IMR-90 (cell line): ENCODE data around the gene VSX2.

Source experiments
- BHLHE40 ChIP-seq: fragments of 150-350 bp; IDR thresholded peaks from 2 replicates; pipeline ENCODE4 v1.6.1; 2016; ENCODE audit warnings: mild to moderate bottlenecking, low read depth, low read length
- CEBPB ChIP-seq: IDR thresholded peaks from 2 replicates; pipeline ENCODE4 v1.6.1; 2012; ENCODE audit warnings: low read depth, low read length, improper control_type of control experiment
- CHD1 ChIP-seq: IDR thresholded peaks from 2 replicates; pipeline ENCODE4 v1.6.1; 2012; ENCODE audit warnings: low read depth, low read length, improper control_type of control experiment
- FOS ChIP-seq: fragments of 150-350 bp; IDR thresholded peaks from 2 replicates; pipeline ENCODE4 v1.6.1; 2016; ENCODE audit warnings: low read depth, low read length
- POLR2A ChIP-seq: IDR thresholded peaks from 2 replicates; pipeline ENCODE4 v1.6.1; 2012; ENCODE audit warnings: mild to moderate bottlenecking, low read depth, low read length
- RFX5 ChIP-seq: IDR thresholded peaks from 2 replicates; pipeline ENCODE4 v1.8.0; 2012; ENCODE audit warnings: low read depth, mild to moderate bottlenecking, low read length, moderate library complexity
- SMC3 ChIP-seq: fragments of 150-350 bp; IDR thresholded peaks from 2 replicates; pipeline ENCODE4 v1.6.1; 2016; ENCODE audit warnings: low read depth, mild to moderate bottlenecking, antibody characterized with exemption, low read length, moderate library complexity
- TF ChIP-seq, protein P1 (sequence below): conservative IDR thresholded peaks from 2 replicates; pipeline ENCODE4 v1.5.1; 2012; ENCODE audit warnings: mild to moderate bottlenecking, low read depth, low read length, improper control_type of control experiment
- TF ChIP-seq, protein P2 (sequence below): fragments of 150-350 bp; IDR thresholded peaks from 2 replicates; pipeline ENCODE4 v1.6.1; 2017; ENCODE audit warnings: mild to moderate bottlenecking, antibody characterized with exemption, low read length, low read depth

DNA sequence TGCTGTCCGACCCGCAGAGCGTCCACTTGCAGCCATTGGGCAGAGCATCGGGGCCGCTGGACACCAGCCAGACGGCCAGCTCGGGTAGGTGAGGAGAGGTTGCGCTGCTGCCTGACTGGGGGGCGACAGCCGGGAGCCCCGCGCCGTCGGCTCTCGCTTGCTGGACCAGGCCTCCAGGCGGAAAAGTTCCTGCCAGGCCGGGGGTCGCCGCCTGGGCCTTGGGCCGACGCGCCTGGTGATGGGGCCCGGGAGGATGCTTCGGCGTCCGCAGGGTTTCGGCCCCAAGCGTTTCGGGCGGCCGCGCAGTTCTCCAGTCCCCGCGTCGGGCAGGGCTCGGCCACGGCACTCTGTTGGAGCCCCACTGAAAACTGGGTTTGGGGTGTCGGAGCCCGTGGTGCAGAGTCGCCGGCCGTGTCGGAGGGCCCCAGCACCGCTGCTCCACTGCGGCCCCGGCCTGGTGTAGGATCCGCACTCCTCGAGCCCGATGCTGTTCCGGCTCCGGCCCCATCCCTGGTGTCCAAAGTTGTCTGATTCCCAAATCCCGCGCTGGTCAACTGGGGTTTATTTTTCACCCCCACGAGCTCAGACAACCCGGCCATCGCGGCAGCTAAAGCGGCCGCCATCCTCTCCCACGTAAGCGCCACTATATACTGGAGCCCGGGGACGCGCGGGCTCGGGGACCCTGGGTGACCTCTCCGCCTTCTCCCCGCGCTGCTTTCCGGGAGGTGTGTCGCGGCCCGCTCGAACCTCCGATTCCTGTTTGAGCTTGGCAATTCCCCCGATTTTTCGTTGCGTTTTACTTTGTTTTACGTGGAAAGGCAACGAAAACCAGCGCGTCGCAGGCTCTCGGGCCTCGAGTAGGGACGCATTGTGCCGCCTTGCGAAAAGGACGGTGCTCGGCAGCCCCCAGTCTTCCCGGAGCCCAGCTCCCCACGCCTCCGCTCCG is 872 bp downstream of the VSX2 start:
- TF ChIP-seq BHLHE40 = no peak
- TF ChIP-seq, protein P1, sequence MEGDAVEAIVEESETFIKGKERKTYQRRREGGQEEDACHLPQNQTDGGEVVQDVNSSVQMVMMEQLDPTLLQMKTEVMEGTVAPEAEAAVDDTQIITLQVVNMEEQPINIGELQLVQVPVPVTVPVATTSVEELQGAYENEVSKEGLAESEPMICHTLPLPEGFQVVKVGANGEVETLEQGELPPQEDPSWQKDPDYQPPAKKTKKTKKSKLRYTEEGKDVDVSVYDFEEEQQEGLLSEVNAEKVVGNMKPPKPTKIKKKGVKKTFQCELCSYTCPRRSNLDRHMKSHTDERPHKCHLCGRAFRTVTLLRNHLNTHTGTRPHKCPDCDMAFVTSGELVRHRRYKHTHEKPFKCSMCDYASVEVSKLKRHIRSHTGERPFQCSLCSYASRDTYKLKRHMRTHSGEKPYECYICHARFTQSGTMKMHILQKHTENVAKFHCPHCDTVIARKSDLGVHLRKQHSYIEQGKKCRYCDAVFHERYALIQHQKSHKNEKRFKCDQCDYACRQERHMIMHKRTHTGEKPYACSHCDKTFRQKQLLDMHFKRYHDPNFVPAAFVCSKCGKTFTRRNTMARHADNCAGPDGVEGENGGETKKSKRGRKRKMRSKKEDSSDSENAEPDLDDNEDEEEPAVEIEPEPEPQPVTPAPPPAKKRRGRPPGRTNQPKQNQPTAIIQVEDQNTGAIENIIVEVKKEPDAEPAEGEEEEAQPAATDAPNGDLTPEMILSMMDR = no peak
- TF ChIP-seq SMC3 = no peak
- no peak for TF ChIP-seq POLR2A
- TF ChIP-seq RFX5 = no peak
- TF ChIP-seq CHD1 = no peak
- TF ChIP-seq, protein P2, sequence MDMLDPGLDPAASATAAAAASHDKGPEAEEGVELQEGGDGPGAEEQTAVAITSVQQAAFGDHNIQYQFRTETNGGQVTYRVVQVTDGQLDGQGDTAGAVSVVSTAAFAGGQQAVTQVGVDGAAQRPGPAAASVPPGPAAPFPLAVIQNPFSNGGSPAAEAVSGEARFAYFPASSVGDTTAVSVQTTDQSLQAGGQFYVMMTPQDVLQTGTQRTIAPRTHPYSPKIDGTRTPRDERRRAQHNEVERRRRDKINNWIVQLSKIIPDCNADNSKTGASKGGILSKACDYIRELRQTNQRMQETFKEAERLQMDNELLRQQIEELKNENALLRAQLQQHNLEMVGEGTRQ = no peak
- no peak for TF ChIP-seq CEBPB
- no peak for TF ChIP-seq FOS
